Left lobe of liver (tissue), 2 donors: ENCODE results near the gene RAB26. TPM values are rescaled to one million over a fixed set of nuclear protein-coding genes. Genes with fewer than 3 reads are reported as not detected.

Experiments used
- ATAC-seq: fragments of 200-7000 bp; cut with Tn5 transposase; one replicate; pipeline ENCODE4 v1.9.1; 2020; ENCODE audit warnings: mild to moderate bottlenecking, moderate library complexity
- DNase-seq: peaks from one replicate; pipeline ENCODE4 v3.0.0-alpha.2; 2020; ENCODE audit warnings: low spot score
- total RNA-seq: library from RNA; stranded (reverse); gene quantifications from one replicate; pipeline ENCODE4 v1.2.1, GENCODE V29; 2021
- donor health status: DM: no; HTN: no; CAD: no; lungs with moderate emphysema.
- donor health status: DM: no; HTN: yes; CAD: no.

RAB26 gene
- total RNA-seq, 1 donor from 2014 or later: 10.2 TPM

DNA sequence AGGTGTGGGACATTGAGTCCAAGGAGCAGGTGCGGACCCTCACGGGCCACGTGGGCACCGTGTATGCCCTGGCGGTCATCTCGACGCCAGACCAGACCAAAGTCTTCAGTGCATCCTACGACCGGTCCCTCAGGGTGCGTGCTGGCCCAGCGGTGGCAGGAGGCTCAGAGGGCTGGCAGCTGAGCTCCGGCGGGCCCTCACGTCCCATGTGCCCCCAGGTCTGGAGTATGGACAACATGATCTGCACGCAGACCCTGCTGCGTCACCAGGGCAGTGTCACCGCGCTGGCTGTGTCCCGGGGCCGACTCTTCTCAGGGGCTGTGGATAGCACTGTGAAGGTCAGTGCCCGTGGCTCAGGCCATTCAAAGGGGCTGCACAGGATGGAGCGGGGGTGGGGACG lies 27.6 kb downstream of the RAB26 start:
- no peak for DNase-seq
- ATAC-seq: no peak

DNA sequence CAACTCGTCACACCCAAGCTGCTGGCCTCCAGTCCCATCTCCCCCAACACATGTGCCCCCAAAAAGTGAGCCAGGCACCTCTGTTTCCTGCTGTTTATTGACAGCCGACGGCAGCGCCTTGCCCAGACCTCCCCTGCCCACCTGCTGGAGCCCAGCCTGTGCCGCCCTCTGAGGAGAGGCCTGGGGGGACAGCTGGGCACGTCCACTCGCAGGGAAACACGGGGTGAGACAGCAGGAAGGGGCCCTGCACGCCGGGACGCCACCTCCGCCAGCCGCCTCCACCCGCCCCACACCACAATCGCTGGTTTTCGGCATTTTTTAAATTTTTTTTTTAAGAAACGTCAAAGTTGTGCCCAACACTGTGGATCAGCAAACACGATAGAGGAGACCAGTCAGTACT lies 28.7 kb downstream of the RAB26 start:
- no peak for DNase-seq

DNA sequence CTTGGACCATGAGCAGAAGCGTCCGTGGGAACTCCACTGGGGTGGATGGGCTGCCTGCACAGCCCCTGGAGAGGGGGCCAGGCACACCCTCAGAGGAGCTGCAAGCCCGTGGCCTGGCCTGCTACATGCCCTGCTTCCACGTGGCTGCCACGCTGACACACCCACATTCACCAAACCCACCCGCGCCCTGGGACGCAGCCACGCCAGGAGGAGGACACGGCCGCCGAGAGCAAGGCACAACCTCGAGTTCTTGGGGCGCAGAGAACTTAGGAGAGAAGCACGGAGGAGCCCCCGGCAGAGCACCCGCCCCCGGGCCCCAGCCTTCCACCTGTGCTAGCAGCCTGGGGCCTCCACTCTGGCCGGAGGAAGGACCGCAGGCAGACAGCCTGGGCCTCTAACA lies 29.1 kb downstream of the RAB26 start:
- no peak for DNase-seq

More for the DNA sequence above, 28.7 kb downstream of the RAB26 start:
- ATAC-seq: no peak

DNA sequence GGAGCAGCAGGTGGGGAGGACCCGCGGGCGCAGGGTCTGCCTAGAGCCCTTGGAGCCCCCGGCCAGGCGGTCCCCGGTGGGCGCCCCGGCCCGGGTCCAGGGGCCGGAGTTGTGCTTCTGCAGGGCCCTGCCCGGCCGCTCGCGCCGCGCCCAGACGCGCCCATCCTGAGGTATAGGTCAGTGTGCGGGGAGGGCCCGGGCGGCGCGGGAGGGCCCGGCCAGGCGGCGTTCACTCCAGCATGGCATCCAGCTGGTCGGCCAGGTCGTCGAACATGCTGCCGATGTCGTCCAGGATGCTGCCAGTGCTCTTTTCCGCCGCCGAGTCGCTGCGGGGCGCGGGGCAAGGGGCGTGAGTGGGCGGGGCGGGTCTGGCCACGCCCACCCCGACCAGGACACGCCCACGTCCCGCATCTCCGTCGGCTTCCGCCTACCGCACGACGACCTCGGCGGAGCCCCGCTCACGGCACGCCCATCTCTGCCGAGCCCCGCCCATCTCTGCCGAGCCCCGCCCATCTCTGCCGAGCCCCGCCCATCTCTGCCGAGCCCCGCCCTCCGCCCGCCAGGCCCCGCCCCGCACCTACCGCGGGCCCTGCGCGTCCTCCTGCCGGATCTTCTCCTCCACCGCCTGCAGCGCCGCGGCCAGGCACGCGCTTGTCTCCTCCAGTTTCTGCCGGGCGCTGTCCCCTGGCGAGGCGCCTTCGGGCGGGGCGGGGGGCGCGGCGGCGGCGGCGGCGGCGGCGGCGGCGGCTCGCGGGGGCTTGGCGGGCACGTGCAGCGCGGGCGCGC lies 30.1 kb downstream of the RAB26 start:
- DNase-seq (no peak), ATAC-seq (peak; percentile 8)

More for the DNA sequence above, 29.1 kb downstream of the RAB26 start:
- no peak for ATAC-seq

DNA sequence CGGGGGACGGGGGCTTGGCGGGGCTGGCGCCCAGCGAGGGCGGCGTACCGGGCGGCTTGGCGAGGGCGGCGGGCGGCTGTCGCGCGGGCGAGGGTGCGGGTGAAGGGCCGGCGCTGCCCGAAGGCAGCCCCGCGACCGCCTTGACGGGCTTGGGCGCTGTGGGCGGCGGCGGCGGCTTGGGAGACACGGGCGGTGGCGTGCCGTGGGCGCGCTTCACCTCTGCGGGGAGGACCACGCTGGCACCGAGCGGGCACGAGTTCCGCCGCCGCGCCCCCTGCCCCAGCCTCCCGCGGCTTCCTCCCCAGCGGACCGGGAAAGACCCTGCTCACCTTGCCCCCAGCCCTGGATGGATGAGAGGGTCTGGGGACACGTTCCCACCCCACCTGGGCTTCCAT lies 30.7 kb downstream of the RAB26 start:
- ATAC-seq (no peak), DNase-seq (no peak)

DNA sequence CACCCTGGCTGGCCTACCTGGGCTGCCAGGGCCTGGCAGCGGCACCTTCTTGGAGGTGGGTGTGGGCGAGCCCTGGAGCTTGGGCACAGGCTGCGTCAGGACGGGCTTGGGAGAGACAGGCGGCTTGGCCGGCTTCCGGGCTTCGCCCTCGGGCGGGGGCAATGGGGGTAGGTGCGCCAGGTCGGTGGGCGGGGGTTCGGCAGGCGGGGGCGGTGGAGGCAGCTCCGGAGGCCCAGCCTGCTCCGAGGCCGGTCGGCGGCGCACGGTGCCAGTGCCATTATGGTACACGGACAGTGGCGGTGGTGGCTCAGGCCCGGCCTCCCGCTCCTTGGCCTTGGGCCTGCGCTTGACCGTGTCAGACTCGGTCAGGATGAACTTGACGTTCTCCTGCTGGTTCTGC lies 31.2 kb downstream of the RAB26 start:
- peak; percentile 2 for ATAC-seq
- no peak for DNase-seq

DNA sequence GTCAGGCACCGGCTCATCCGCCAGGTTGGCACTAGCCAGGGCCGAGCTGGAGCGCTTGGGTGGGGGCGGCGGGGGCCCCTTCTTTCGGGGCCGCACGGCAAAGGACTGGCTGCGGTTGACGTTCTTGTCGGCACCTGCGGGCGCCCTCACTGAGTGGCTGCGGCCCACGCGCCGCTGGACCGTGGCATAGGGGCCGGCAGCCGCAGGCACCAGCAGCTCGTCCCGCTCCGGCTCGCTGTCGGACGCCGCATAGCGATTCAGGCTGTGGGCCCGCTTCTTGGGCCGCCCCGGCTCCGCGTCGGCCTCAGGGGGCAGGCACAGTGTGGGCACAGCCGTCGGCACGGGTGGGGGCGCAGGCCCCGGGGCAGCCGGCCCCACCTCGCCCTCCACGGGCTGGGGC lies 32.0 kb downstream of the RAB26 start:
- DNase-seq (no peak), ATAC-seq (no peak)

DNA sequence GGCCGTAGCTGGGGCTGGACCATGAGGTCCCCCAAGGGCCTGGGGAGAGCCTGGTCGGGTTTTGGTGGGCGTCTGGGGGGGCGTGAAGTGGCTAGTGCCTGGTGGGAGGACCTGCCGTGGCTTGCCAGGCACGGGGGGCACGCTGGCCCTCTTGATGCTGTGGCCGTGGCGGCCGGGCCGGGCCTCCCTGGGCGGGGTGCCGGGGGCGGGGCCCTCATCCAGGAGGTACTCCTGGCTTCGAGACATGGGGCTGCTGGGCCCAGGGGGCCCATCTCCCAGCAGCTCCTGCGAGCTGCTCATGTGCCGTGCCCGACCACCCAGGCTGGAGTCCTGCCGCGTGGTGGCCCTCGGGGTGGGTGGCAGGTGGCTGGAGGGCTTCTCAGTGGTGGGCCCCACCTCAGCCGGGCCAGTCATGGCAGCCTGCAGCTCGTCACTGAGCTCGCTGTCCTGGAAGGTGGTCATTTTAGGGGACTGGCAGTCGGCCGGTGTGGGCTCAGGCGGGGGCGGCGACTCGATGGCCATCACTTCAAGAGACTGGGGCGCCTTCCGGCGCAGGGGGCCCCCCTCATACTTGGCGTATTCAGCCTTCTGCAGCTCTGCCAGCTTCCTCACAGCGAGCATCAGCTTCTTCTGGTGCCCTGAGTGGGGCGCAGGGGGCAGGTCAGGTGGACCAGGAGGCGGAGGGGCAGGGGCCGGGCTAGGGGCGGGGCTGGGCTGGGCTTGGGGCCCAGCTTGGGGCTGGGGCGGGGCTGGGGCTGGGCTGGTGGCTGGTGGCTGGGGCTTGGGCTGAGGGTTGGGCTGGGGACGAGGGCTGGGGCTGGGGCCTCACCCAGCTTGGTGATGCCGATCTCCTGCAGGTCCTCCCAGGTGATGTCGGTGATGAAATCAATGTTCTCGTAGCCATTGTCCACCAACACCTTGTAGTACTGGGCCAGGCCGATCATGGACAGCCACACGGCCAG lies 32.8 kb downstream of the RAB26 start:
- no peak for DNase-seq
- ATAC-seq: peak; percentile 6

DNA sequence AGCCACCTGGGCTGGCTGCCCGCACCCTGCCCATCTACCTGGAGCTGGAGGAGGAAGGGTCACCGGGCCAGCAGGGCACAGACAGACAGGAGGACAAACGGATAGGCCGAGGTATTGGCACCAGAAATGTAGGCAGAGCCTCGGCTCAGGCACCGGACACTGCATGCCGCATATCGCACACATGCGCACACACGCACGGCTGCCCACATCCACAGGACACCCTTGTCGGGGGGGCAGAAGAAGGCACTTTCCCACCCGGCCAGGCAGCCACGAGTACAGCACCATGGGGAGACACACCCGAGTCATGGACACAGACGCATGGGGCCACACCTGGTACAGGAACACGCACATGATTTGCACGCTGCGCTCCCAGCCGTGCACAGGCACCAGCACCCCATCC lies 33.5 kb downstream of the RAB26 start:
- no peak for DNase-seq
- no peak for ATAC-seq

DNA sequence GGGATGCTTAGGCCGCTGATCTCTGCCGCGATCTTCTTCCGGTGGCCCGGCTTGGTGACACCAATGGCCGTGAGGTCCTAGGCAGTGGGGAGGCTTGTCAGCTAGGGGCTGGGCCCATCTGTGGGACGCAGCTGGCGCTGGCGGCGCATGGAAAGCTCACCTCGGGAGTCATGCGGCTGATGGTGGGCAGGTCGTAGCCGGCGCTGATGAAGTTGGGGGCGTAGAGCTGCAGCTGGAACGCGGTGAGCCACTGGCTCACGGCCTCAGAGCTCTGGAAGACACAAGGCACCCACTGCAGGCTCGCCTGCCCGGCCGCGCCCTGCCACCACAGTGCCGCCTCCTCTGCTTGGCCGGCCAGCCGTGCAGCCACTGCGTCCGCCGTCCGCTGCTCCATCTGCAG lies 35.2 kb downstream of the RAB26 start:
- DNase-seq (no peak), ATAC-seq (no peak)

DNA sequence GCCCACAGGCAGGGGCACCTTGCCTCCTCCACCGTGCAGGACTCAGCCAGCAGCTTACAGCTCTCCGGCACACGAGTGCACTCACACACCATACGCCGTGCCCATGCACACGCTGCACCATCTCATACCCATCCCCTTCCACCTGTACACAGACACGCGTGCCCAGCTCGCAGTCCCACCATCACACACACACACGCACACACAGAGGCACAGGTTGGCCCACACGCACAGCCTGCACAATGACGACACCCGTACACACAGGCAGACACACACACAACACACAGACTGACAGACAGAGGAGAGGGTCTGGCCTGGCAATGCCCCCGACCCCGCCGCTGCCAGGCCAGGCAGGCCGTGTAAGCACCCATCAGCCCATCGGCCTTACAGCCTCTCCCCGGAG lies 35.9 kb downstream of the RAB26 start:
- ATAC-seq: no peak
- DNase-seq: no peak

DNA sequence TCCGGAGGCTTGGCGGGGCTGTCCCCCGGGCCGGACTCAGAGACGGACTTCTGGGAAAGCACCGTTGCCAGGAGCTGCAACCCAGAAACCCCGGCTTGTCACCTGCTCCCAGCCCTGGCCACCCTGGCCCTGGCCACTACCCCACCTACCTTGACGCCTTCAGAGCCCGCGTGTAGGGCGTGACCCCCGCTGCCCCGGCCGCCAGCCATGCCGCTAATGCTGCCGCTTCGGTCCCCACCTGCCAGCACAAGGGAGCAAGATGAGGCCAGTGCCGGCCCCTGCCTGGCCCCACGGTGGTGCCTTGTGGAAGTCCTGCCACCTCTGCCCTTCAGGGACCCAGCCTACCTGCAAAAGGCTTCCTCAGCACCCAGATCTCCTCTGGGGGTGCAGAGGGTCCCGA lies 36.5 kb downstream of the RAB26 start:
- peak; percentile 3 for ATAC-seq
- DNase-seq: no peak

DNA sequence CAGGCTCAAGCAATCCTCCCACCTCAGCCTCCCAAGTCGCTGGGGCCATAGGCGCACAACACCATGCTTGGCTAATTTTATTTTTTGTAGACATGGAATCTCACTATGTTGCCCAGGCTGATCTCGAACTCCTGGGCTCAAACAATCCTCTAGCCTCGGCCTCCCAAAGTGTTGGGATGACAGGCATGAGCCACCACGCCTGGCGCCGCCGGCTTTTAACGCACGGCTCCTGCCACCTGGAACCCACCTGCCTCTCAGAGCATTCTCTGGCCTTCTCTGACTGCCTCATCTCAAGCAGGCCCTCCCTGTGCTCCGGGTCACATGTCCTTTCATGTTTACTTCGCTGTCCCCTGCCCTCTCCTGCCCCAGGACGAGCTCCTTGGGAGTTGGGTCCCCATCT lies 37.6 kb downstream of the RAB26 start:
- ATAC-seq (no peak), DNase-seq (no peak)

DNA sequence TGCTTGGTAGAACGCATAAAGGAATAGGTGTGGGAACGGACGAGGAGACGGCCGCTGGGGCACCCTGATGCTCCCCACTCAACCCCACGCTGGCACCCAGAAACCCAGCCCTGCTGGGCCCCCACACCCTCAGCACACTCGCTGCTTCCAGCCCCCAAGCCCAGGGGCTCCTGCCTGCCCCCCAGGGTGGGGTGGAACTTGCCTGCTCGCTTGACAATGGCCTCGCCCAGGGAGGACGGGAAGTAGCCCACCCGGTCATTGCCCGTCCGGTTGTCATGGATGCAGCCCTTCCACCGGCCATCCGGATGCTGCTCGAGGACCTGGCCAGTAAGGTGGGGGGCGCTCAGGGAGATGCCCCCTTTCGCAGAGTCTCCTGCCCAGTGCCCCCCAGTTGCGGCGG lies 38.1 kb downstream of the RAB26 start:
- ATAC-seq: no peak

DNA sequence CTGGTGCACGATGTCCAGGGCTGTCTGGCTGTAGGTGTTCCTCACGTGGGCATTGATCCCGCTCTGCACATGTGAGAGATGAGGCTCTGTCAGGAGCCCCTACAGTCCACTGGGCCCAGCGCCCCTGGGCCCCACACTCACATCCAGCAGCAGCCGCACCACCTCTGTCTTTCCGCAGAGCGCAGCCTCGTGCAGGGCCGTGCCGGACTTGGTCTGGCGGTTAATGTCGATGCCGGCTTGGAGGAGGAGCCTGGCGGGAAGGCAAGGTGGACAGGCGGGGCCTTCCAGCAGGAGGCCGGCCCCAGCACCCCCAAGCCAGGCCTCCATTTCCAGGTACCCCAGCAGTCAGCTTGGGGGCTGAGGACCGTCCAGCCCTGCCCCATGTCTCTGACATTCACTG lies 38.8 kb downstream of the RAB26 start:
- no peak for DNase-seq
- ATAC-seq: no peak

More for the DNA sequence above, 38.1 kb downstream of the RAB26 start:
- DNase-seq: no peak

DNA sequence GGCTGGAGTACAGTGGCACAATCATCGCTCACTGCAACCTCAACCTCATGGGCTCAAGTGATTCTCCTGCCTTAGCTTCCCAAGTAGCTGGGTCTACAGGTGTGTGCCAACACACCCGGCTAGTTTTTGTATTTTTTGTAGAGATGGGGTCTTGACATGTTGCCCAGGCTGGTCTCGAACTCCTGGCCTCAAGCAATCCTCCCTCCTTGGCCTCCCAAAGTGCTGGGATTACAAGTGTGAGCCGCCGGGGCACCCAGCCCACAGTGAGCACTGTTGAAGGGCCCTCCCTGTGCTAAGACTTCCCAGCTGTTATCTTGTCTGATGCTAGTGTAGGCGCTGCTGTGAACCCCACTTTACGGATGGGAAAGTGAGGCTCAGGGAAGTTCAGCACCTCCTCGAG lies 40.0 kb downstream of the RAB26 start:
- DNase-seq (no peak), ATAC-seq (no peak)

DNA sequence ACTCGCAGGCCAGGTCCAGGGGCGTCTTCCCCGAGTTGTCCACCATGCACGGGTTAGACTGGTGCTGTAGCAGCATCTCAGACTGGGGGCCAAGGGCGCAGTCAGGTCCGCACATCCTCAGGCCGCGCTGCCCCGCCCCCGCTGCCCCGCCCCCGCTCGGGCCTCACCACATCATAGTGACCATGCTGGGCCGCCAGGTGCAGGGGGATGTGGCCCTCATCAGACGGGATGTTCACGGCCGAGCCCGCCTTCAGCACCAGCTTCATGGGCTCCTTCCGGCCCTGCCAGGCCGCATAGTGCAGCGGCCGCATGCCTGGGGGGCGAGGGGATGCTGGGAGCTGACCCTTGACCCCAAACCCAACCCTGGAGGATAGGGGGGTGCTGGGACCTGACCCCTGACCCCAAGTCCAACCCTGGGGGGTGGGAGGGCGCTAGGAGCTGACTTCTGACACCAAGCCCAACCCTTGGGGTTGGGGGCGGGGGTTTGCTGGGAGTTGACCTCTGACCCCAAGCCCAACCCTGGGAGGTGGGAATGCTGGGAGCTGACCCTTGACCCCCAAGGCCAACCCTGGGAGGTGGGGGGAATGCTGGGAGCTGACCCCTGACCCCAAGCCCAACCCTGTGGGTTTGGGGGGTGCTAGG lies 40.9 kb downstream of the RAB26 start:
- DNase-seq (no peak), ATAC-seq (no peak)

DNA sequence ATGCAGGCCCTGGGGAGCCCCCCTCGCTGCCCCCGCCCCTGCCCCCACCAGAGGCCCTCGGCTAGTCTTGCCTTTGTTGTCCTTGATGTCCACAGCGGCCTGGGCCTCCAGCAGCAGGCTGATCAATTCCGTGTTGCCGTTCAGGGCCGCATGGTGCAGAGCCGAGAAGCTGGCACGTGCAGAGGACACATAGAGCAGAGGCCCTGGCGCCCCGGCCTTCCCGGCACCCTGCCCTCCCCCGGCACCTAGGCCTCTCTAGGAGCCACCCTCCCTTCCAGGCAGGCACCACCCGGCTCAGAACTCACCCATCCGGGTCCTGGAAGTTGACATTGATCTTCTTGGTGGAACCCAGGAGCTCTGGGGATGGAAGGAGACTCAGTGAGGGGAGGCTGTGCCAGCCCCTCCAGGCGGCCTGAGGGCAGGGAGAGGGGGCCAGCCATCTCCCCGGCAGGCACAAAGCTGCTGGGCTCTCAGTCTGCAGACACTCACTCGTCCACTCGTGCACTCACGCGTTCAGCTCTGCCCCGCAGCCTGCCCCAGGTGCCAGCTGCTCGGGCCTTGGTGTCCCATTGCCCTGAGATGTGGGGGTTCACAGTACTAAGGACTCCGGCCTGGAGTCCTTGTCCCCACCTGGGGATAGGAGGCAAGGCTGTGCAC lies 41.7 kb downstream of the RAB26 start:
- ATAC-seq (no peak), DNase-seq (no peak)

DNA sequence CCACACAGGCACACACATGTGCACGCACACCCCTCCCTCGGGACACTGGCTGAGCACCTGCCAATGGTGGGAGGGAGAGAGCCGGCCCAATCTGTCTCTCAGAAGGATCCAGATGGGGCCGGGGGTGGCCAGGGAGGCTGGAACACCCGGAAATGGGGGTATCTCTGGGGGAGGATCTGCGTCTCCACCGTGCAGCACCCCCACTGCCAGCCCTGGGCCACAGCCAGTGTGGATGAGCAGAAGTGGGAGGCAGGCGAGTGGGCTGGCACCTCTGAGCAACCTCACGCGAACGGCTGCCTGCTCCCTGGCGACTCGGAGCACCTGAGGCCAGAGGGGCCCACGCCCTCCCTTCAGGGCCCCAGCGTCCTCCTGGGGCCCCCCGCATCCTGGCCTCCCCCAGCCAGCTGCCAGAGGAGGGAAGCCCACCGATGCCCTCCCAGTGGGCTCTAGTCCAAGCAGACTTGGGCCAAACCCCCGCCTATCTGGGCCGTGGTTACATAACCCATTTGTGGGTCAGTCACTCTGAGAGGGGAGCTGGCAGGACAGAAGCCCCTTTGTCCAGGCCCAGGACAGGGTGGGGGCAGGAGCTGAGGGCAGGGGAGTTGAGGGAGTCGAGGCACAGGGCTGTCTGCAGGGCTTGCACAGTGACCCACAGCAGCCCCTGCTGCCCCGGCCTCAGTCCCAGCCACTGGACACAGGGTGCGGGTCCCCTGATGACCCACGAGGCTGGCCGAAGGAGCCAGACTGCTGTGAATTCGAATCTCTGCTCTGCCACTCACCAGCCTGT lies 42.4 kb downstream of the RAB26 start:
- DNase-seq (no peak), ATAC-seq (no peak)

DNA sequence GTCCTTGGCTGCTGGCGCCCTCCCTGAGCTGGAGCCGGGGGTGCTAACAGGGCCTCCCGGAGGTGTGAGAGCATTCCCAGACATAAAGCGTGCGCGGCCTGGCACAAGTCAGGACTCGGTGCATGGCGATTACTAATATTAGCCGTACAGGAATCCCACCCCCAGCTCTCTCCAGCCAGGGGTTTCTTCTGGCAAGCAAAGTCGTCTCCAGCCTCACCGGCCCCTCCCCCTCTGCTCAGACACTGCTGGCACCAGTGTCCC lies 43.0 kb downstream of the RAB26 start:
- ATAC-seq (no peak), DNase-seq (no peak)
